ENCODE results near the gene LPAR1. TPM values are rescaled to one million over a fixed set of nuclear protein-coding genes. Genes with fewer than 3 reads are reported as not detected.

The LPAR1 gene
- total RNA-seq, 1 experiment from 2014 or later = 4.9 TPM

DNA sequence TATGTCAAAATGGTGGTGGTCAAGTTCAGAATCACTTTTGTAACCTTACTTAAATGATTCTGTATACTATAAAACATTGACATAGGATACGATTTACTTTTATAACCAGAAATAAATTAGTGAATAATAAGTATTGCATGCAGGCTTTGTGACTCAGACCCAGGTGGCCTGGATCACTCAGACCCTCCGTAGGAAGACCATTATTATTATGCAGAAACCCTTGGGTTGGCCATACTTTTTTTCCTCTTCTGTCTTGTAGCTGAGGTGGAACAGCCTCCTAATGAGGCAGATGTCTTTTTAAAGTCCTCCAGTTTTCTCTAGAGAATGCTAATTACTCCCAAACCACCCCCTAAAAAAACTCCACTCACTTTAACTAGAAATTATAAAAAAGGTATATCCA, 121.9 kb downstream of the LPAR1 start (continued):
- TF ChIP-seq, protein P1, sequence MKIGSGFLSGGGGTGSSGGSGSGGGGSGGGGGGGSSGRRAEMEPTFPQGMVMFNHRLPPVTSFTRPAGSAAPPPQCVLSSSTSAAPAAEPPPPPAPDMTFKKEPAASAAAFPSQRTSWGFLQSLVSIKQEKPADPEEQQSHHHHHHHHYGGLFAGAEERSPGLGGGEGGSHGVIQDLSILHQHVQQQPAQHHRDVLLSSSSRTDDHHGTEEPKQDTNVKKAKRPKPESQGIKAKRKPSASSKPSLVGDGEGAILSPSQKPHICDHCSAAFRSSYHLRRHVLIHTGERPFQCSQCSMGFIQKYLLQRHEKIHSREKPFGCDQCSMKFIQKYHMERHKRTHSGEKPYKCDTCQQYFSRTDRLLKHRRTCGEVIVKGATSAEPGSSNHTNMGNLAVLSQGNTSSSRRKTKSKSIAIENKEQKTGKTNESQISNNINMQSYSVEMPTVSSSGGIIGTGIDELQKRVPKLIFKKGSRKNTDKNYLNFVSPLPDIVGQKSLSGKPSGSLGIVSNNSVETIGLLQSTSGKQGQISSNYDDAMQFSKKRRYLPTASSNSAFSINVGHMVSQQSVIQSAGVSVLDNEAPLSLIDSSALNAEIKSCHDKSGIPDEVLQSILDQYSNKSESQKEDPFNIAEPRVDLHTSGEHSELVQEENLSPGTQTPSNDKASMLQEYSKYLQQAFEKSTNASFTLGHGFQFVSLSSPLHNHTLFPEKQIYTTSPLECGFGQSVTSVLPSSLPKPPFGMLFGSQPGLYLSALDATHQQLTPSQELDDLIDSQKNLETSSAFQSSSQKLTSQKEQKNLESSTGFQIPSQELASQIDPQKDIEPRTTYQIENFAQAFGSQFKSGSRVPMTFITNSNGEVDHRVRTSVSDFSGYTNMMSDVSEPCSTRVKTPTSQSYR (CRISPR knock-in tag; IDR thresholded peaks at IDR 0.05) = no peak
- no peak for TF ChIP-seq NR3C1 (CRISPR knock-in tag; conservative IDR thresholded peaks at IDR 0.05; ENCODE audit: low read depth)
- TF ChIP-seq, protein P2, sequence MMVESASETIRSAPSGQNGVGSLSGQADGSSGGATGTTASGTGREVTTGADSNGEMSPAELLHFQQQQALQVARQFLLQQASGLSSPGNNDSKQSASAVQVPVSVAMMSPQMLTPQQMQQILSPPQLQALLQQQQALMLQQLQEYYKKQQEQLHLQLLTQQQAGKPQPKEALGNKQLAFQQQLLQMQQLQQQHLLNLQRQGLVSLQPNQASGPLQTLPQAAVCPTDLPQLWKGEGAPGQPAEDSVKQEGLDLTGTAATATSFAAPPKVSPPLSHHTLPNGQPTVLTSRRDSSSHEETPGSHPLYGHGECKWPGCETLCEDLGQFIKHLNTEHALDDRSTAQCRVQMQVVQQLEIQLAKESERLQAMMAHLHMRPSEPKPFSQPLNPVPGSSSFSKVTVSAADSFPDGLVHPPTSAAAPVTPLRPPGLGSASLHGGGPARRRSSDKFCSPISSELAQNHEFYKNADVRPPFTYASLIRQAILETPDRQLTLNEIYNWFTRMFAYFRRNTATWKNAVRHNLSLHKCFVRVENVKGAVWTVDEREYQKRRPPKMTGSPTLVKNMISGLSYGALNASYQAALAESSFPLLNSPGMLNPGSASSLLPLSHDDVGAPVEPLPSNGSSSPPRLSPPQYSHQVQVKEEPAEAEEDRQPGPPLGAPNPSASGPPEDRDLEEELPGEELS (CRISPR knock-in tag; IDR thresholded peaks at IDR 0.05) = no peak
- TF ChIP-seq FOXK1 (CRISPR knock-in tag; IDR thresholded peaks at IDR 0.05) = no peak

DNA sequence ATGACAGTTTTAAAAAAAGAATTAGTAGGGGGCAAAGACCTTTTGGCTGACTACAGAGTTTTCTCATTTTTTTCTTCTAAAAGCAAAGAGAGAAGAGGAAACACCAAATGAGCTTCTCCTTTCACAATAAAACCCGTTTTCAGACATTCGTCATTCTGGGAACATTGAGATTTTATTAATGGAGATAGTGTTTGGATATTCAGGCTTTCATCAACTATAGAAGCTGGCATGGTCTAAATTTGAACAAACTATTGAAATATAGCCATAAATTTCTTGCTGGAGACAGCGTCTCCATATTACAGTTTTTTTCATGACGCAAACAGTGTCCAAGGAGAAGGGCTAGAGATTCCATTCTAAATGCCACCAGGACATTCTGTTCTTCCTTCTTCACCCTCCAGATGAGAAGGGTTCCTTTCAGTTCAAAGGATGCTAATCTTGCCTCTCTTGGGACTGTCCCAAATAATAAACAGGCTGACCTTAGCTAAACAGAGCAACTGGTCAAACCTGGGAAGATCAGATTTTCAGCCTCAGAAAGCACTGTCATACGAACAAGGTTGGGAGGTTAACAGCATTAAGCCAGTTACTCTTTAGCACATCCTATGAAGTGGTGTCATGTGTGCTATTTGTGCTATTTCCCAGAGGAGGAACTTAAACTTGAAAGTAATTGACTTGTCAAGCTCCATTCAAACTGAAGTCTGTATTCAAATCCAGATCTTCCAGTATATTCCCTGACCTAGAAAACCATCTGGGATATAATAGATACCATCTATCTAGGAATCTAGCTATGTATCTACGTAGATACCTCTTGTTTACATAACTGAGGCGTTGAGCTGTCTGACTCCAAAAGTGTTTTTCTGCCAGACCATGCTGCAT, 125.6 kb downstream of the LPAR1 start:
- no peak overlapping the region for H3K27ac Mint-ChIP-seq
- no peak overlapping the region for H3K4me3 Mint-ChIP-seq
- ATAC-seq = no peak
- TF ChIP-seq OVOL2 (CRISPR knock-in tag; IDR thresholded peaks at IDR 0.05; ENCODE audit: borderline replicate concordance) (no peak), PRRX2 (CRISPR knock-in tag; IDR thresholded peaks at IDR 0.05) (no peak), FOXJ3 (CRISPR knock-in tag; IDR thresholded peaks at IDR 0.05; ENCODE audit: borderline replicate concordance) (no peak), ZNF396 (CRISPR knock-in tag; IDR thresholded peaks at IDR 0.05; ENCODE audit: borderline replicate concordance) (no peak), ZNF263 (CRISPR knock-in tag; IDR thresholded peaks at IDR 0.05; ENCODE audit: low read depth) (no peak), ZNF138 (CRISPR knock-in tag; conservative IDR thresholded peaks at IDR 0.05) (no peak), CBFB (CRISPR knock-in tag; IDR thresholded peaks at IDR 0.05; ENCODE audit: low read depth) (no peak), MYBL2 (CRISPR knock-in tag; IDR thresholded peaks at IDR 0.05) (no peak), EMX1 (CRISPR knock-in tag; IDR thresholded peaks at IDR 0.05) (no peak), TEAD4 (CRISPR knock-in tag; IDR thresholded peaks at IDR 0.05) (no peak), CREM (CRISPR knock-in tag; IDR thresholded peaks at IDR 0.05) (no peak)
- TF ChIP-seq, protein P3, sequence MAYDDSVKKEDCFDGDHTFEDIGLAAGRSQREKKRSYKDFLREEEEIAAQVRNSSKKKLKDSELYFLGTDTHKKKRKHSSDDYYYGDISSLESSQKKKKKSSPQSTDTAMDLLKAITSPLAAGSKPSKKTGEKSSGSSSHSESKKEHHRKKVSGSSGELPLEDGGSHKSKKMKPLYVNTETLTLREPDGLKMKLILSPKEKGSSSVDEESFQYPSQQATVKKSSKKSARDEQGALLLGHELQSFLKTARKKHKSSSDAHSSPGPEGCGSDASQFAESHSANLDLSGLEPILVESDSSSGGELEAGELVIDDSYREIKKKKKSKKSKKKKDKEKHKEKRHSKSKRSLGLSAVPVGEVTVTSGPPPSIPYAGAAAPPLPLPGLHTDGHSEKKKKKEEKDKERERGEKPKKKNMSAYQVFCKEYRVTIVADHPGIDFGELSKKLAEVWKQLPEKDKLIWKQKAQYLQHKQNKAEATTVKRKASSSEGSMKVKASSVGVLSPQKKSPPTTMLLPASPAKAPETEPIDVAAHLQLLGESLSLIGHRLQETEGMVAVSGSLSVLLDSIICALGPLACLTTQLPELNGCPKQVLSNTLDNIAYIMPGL (CRISPR knock-in tag; IDR thresholded peaks at IDR 0.05) = no peak
- TF ChIP-seq, protein P4, sequence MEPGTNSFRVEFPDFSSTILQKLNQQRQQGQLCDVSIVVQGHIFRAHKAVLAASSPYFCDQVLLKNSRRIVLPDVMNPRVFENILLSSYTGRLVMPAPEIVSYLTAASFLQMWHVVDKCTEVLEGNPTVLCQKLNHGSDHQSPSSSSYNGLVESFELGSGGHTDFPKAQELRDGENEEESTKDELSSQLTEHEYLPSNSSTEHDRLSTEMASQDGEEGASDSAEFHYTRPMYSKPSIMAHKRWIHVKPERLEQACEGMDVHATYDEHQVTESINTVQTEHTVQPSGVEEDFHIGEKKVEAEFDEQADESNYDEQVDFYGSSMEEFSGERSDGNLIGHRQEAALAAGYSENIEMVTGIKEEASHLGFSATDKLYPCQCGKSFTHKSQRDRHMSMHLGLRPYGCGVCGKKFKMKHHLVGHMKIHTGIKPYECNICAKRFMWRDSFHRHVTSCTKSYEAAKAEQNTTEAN (CRISPR knock-in tag; IDR thresholded peaks at IDR 0.05) = no peak
- TF ChIP-seq, protein P5, sequence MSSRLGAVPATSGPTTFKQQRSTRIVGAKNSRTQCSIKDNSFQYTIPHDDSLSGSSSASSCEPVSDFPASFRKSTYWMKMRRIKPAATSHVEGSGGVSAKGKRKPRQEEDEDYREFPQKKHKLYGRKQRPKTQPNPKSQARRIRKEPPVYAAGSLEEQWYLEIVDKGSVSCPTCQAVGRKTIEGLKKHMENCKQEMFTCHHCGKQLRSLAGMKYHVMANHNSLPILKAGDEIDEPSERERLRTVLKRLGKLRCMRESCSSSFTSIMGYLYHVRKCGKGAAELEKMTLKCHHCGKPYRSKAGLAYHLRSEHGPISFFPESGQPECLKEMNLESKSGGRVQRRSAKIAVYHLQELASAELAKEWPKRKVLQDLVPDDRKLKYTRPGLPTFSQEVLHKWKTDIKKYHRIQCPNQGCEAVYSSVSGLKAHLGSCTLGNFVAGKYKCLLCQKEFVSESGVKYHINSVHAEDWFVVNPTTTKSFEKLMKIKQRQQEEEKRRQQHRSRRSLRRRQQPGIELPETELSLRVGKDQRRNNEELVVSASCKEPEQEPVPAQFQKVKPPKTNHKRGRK (CRISPR knock-in tag; IDR thresholded peaks at IDR 0.05; ENCODE audit: borderline replicate concordance) = no peak
- TF ChIP-seq, protein P6, sequence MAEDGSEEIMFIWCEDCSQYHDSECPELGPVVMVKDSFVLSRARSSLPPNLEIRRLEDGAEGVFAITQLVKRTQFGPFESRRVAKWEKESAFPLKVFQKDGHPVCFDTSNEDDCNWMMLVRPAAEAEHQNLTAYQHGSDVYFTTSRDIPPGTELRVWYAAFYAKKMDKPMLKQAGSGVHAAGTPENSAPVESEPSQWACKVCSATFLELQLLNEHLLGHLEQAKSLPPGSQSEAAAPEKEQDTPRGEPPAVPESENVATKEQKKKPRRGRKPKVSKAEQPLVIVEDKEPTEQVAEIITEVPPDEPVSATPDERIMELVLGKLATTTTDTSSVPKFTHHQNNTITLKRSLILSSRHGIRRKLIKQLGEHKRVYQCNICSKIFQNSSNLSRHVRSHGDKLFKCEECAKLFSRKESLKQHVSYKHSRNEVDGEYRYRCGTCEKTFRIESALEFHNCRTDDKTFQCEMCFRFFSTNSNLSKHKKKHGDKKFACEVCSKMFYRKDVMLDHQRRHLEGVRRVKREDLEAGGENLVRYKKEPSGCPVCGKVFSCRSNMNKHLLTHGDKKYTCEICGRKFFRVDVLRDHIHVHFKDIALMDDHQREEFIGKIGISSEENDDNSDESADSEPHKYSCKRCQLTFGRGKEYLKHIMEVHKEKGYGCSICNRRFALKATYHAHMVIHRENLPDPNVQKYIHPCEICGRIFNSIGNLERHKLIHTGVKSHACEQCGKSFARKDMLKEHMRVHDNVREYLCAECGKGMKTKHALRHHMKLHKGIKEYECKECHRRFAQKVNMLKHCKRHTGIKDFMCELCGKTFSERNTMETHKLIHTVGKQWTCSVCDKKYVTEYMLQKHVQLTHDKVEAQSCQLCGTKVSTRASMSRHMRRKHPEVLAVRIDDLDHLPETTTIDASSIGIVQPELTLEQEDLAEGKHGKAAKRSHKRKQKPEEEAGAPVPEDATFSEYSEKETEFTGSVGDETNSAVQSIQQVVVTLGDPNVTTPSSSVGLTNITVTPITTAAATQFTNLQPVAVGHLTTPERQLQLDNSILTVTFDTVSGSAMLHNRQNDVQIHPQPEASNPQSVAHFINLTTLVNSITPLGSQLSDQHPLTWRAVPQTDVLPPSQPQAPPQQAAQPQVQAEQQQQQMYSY (CRISPR knock-in tag; IDR thresholded peaks at IDR 0.05) = no peak
- peaks cover 25% of the 10 kb centered on the region for H3K36me3 Mint-ChIP-seq
- H3K9me3 Mint-ChIP-seq = peaks cover 40% of the 10 kb centered on the region
- no peak for DNase-seq (ENCODE audit: low spot score)
- no peaks in the 10 kb centered on the region for H3K27me3 Mint-ChIP-seq (ENCODE audit: low read depth)
- ChIA-PET CTCF (no interaction called here), POLR2A (interaction anchor here (0.7 kb wide), 1 partner anchor 126 kb away, joined by 3 read pairs; the partner anchor contains the start of gene LPAR1)
- peaks cover 9% of the 10 kb centered on the region for H3K4me1 Mint-ChIP-seq
